GM18909 (cell line): ENCODE measurements around the gene CHST11.

Source experiments
- ATAC-seq: cut with Tn5 transposase; IDR thresholded peaks from one replicate; pipeline ENCODE4 v1.9.1; 2021; ENCODE audit warnings: mild to moderate bottlenecking; ENCODE audit not compliant: unreplicated experiment, poor library complexity

Gene CHST11

DNA sequence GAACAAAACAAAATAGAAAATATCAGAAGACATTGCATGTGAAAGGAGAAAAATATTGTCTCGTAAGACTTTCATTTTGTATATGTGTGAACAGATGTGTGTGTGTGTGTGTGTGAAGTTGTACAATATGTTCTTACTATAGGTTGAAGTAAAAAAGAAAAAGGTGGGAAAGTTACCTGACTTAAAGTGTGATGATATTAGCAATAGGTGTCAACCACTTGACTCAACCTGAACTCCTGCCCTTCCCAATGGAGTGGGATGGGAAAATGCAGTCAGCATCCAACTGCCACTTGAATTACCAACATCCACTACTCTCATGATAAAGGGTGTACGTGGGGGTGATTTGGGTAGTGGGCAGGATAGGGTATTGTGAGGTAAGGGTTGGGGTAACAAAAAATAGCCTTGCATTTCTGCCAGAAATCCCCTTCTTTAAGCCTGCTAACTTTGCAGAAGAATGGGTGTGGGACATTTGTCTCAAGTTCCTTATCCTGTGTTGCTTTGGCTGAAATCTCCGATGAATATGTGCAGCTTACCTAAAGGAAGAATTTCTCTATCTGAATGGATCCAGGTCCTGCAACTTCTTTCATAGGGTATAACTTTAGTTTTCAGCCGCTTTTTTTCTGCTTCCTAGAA, 181.6 kb downstream of the CHST11 start:
- ATAC-seq = no peak

DNA sequence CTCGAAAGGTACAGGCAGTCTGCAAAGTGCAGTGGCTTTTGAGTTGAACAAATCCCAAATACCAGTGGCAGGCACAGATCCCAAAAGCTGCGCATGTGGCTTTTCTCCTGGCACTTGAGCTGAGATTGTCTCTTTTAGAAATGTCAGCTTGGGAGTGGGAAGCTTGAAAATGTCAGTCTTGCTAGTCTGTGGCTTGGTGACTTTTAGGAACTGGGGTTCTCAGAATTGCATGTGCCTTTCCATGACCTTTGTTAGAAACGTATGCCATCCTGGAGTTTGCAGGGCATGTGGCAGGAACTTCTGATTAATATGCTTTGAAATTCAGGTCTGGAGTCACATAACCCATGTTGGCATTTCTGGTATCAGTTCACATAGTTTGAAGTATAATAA, 182.1 kb downstream of the CHST11 start:
- no peak for ATAC-seq

DNA sequence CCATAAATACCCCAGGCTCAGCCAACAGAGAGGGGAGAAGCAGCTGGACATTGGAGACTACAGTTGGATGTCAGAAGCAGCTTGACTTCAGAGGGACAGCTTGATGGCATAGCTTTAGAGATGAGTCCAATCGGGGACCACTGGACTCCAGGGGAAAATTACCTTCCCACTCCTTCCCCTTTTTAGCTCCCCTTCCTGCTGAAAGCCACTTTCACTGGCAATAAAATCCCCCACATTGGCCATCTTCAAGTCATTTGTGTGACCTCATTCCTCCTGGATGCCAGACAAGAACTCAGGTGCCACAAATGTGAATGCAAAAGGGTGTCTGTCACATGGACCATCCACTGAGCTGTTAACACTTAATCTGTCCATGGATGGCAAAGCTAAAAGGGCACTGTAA, 184.2 kb downstream of the CHST11 start:
- ATAC-seq = no peak

DNA sequence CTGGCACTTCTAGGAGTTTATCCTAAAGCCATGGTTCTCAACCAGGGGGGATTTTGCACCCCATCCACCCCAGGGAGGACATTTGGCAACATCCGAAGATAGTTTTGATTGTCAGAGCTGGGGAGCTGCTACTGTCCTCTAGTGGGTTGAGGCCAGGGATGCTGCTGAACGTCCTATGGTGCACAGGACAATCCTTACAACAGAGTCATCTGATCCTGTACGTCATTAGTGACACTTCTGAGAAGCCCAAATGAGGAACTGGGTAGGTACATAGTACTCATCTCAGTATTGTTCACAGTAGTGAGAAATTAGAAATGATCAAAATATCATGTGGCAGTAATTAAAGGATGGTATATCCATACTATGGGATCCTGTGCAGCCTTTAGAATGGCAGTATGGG, 185.1 kb downstream of the CHST11 start:
- ATAC-seq = peak; percentile 90

DNA sequence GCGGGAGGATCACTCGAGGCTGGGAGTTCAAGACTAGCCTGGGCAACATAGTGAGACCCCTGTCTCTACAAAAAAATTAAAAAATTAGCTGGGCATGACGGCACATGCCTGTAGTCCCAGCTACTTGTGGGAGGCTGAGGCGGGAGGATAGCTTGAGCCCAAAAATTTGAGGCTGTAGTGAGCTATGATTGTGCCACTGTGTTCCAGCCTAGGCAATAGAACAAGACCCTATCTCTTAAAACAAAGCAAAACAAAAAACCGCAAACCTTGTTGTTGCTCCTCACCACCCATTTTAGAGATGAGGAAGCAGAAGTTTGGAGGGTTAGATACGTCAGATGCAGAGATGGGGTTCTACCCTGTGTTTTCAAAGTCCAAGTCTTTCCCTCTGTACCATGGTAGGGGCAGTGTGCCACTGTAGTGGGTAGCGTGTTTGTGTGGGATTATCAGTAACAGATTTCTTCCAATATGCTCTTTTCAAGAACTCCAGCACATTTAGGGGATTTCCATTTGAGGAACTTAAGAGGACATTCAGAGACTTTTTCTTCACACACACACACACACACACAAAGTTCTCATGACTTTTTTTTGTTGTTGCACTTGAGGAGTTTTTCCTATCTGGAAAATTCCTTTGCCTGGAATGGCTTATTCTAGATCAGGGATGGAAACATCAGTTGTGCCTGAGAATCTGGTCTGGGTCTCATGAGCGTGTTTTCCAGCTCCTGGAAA, 186.5 kb downstream of the CHST11 start:
- no peak for ATAC-seq

DNA sequence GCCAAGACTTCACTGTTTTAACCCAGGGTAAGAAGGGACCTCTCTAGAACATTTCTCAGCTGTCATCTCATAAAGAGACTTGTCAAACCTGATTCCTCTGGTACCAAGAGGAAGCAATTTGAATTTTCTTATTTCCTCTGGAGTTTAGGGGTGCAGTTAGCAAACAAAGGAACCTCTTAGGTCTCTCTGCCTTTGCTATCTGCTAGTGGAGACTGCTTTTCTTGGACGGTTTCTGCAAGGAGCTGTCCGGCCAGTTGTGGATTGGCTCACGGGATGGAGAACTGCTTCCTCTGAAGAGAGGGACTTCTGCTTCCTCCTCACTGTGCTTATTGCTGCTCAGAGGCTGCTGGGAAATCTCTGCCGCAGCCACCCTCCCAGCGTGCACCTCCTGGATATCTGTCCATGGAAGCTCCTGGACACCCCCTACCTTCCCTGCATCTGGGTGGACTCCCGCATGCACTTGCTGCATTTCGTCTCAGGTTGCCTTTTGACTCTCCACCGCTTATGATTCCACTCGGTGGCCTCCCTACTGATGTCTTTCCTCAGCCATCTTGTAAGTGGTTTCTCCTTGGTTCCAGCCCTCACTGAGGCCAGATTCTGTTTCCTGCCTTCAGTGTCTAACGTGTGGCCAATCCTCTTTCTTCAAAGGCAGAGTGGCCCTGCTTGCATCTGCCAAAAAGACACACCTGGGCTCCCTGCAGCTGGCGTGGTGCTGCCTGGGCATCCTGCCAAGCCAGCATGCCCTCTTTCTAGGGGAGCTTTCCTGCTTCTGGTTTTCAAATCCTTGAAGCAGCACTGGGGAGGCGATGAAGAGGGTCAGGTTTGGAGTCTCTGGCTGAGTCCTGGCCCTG, 187.3 kb downstream of the CHST11 start:
- peak; percentile 41 for ATAC-seq

DNA sequence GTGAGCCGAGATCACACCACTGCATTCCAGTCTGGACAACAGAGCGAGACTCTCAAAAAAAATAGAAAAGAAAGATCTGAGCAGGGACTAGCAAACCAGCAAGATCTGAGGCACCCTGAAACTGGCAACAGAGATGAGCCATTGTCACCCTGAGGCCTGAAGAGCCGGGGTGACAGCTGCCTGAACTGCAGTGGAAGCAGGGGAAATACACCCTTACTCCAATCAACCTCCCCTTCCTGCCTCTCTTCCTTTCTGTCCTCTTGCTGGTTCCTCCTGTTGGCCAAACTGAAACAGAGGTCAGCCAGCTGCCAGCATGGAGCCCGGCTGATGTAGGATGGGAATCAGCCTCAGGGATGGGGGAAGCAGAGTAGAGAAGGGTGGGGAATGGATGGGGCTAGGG, 192.0 kb downstream of the CHST11 start:
- ATAC-seq = no peak

DNA sequence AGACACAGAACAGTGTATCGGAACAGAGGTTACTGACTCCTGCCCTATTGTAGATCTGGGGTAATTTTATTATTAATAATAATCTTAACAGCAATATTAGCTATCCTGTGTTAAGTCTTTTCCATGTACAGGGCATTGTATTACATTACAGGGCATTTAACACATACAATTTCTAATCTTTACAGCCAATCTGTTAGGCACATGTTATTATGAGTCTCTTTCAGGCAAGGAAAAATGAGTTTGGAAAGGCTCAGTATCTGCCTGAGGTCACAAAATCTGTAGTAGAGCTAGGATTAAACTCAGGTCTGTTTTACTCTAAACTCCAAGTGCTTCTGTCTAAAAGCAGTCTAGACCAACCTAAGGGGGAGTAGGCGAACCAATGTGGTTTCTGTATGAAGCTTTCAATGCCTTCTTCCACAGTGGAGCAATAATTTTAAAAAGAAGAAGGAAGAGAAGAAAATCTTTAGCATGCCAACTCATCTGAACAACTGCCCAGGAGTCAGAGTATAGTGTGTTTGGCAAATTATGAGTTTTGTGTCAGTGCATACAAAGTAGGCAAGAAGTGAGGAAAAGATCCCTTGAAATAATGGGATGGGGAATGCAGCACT, 192.6 kb downstream of the CHST11 start:
- no peak for ATAC-seq

DNA sequence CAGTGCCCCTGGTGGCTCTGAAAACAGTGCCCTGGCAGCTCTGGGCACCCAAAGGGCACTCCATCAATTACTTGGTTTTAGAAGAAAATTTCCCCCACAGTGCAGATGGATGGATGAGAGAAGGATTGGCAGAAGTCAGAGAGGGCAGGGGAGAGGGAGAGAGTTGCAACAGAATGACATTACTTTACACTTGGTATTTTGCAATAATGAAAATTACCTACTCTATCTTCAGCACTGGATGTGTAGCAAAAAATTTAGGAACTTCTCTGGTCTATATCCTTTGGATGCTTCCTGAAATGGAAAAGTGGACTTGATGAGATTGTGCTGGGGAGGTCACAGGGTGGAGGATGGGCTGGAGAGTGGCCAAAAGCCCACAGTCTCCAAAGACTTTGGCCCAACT, 193.2 kb downstream of the CHST11 start:
- no peak for ATAC-seq

DNA sequence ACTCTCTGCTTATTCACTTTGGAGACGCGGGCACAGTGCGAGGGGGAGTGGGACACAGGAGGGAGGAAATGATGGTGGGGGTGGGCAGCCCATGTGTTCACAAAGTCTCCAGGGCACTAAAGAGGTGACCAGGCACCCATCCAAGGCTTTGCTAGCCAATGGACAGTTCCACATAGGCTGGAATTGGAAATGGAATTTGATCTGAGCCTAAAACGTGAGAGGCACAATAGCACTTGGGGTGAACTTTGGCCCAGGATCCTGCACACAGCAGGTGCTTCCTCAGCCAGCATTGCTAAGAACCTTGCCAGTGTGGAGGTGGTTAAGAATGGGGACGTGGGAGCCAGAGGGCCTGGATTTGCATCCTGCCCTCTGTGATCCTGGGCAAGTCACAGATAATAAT, 193.8 kb downstream of the CHST11 start:
- ATAC-seq = no peak

DNA sequence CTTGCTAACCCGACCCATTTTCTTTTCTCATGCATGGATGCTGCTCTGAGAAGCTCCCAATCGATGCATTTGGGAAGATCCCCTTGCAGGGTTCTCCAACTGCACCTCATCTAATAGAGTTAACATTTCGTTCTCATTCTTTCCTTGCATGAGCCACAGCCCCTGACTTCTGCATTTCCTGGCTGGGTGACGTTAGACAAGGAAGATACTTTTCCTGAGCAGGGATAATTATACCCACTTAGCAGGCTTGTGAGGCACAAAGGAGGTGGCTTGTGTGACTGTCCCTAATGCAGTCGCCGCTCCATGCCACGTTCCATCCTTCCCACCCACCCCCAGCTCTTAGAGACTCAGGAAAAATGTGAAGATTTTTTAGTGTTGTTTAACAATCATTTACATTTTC, 195.1 kb downstream of the CHST11 start:
- no peak for ATAC-seq

DNA sequence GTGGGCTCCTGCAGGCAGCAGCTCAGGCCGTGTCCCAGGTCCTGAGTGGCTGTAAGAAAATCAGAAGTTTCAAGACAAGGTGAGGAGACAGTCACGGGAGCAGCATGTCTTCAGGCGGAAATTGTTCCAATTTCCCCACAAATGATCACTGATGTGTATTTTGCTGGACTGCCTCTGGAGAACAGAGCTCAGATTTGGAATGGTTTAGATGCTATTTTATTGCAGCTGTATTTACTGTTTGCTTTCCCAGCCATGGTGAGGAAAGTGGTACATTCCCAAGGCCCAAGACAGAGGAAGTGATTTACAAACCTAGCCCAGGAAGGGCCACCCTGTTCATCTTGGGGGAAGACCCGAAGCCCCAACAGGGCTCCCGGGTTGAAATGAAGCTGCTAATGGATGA, 195.6 kb downstream of the CHST11 start:
- no peak for ATAC-seq

DNA sequence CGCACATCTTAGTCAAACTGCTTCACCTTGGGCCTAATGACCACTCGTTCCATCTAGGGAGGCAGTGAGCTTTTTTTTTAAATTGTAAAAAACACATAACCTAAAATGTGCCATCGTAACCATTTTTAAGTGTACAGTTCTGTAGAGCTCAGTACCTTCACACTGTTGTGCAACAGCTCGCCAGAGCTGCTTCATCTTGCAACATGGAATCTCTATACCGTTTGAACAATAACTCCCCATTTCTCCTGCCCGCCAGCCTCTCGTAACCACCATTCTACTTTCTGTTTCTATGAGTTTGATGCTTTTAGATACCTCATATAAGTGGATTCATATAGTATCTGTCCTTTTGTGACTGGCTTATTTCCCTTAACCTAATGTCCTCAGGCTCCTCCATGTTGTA, 196.2 kb downstream of the CHST11 start:
- no peak for ATAC-seq

DNA sequence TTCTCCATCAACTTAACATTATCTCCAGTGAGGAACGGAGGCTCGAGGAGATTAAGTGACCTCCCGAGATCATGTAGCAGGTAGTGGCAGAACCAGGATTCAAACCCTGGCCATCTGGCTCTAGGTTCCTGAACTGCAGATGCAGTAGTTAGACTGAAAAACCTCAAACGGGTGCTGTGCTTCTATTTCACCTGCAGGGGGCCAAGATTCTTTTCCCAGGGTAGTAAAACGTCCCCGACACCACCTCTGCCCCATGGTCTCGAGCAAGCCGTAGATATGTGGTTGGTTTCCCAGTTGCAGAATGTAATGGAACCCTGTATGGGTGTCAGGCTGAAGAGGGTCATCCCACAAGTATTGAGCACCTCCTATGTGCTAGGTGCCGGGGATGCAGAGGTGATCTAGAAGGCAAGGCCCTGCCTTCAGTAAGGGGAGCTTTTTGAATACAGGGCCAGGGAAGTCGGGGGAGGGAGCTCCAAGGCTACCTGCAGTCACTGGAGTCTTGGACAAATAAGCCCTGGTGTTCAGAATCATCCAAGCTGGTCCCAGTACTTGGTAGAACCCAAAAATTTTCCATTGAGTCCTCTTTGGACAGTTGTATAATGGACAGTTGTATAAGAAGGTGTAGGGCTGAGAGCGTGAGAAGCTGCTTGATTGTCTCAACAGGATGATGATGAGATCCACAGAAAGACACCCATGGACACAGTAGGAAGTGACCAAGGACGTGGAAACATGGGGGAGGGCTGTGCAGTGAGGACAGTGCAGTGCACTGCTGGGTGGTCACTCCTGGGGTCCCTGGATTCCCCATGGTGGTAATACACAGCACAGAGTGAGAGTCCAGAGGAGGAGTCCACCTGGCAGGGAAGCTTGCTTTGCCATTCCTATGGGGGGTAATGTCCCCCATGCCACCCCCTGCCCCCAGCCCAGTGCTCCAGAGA, 197.2 kb downstream of the CHST11 start:
- no peak for ATAC-seq

DNA sequence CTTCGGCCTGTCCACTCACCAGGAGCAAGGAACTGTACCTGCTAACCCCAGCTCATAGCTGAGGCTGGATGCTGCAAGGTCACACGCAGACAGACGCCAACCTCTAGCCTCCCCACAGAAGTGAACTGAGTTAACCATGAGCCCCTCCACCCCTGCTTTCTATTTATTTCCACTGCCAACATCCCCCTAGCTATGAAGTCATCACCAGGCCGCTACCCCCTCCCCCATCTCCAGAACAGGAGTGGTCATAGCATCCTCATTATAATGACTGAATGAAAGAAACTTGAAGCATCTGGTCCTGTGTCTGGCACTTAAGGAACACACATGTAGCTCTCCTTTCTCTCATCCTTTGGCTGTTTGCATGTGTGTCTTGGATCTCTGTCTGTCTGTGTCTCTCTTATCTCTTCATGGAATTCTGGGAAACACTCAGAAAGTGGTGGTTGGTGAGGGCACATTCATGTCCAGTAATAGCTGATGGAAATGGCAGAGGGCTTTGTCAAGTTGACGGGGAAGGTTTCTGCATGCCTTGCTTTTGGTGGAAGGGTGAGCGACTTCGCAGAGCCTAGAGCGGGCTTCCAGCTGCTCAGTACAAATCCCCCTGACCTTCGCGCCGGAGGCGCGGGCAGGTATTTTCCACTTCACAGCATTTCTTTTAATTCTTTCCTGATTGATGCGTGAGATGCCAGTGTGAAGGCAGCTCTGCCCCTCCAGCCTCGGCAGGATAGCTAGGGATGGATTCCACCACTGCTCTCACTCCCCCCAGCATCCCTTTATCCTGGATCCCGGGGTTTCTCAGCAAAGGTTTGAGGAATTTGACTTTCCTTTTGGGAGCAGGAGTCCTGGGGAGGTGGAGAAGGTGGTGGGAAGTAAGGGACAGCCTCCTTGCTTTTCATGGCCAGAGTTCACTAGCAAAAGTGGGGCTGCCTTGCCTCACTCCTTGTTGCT, 198.2 kb downstream of the CHST11 start:
- no peak for ATAC-seq

DNA sequence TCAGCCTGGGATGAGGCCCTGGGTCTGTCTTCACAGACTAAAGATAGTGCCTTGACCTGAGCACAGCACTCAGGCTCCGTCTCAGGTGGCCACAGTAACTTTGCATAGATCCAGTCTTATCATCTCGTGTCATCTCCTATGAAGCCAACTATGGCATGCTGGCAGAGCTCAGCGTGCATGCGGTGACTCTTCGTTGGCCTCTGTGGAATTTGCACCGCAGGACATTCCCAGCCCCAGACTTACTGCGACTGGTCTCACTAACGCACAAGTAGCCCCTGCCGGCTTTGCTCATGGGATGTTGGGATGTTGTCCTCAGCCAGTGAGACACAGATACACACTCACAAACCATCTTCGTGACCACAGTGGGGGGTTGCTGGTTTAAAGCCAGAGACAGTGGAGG, 199.6 kb downstream of the CHST11 start:
- ATAC-seq = no peak

DNA sequence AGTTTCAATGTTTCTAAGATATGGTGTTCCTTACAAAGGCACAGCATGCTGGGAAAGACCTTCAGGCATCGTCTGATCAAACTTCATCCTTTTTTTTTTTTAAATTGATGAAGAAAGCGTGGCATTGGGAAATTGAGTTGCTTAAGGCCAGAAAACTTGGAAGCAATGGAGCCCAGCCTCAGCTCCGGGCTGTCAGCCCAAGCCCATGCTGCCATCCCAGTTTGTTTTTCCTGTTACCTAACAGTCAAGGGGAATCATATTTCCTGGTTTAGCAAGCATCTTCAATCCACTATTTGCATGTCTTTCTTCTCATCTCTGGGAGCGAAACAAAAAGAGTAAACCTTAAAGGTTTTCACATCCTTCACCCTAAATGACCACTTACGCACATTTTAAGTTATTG, 200.2 kb downstream of the CHST11 start:
- no peak for ATAC-seq

DNA sequence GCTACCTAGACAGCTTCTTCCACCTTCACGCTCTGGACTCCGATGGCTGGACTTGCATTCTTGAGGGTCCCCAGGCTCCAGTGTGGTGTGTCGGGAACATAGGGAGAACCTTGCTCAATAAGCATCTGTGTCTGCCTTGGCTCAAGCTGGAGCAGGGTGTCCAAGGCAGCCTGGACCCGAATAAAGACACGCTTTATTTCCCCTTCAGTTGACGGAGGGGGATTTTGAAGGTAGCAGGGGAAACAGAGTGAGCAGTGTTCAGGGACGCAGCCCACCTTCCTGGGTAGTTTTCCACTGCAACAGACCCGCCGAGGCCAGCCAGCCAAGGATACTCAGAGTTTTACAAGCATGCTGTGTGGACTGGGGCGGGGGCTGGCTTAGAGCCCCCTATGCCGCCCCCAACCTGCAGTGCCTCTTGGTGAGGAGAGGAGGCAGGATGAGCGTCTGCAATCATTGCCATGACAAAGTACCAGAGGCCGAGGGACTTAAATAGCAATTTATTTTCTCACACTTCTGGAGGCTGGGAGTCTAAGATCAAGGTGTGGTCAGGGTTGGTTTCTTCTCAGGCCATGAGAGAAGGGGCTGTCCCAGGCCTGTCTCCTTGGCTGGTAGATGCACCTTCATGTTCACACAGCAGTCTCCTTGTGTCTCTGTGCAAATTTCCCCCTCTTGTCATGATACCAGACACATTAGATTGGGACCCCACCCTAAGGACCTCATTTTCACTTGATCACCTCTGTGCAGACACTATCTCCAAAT, 201.2 kb downstream of the CHST11 start:
- no peak for ATAC-seq
